GM18505 (cell line): ENCODE results near the gene NEDD8.

Experiments used
- ATAC-seq: cut with Tn5 transposase; IDR thresholded peaks from one replicate; pipeline ENCODE4 v1.9.1; 2021; ENCODE audit not compliant: unreplicated experiment
- POLR2A ChIP-seq: IDR thresholded peaks from 4 replicates; pipeline ENCODE4 v1.6.1; 2011; ENCODE audit warnings: borderline replicate concordance; ENCODE audit not compliant: insufficient read depth, insufficient read length; ENCODE audit errors: extremely low read depth

Gene NEDD8

DNA sequence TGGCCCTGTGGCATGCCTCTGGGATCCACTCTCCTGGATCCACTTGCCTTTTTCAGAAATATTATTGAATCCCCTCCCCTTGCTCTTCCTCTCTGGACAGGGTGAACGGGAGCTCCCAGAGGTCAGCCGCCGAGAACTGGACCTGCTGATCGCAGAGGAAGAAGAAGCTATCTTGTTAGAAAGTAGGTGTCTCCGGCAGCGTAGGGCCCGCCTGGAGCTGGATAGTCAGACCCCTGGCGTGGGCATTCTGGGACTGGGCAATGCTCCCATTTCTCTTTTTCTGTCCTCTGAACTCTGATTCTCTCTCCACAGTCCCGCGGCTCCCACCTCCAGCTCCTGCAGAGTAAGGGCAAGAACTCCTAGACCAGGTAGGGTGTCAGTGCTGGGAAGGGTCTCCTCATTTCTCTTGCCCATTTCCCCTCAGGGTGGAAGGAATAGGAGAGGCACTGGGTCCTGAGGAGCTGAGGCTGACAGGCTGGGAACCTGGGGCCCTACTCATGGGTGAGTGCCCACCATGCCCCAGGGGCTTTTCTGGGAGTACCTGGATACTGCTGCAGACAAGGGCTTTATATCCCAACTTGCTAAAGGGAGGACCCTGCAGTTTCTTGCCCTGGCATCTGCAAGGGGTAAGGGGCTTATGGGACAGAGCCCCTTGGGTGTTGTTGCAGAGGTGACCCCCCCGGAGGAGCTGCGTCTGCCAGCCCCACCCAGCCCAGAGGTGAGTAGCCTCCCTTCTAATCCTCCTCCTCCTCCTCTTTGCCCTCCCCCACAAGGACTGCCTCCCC is 54.9 kb downstream of the NEDD8 start:
- no peak for ATAC-seq
- TF ChIP-seq POLR2A = no peak

DNA sequence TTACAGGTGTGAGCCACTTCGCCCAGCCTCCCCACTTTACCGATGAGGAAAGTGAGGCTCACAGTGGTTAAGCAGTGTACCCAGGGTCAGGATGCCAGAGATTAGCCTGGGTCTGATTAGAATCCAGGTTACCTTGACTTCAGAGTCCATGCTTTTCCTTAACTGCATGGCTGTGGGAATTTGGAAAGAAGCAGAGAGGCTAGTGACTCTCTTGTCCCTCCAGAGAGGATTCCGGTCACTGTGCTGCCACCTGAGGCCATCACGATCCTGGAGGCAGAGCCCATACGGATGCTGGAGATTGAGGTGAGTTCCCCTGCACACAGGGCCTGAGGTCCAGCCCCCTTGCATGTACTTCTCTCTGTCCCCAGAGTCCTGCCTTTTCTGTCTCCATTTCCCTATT is 55.6 kb downstream of the NEDD8 start:
- TF ChIP-seq POLR2A = no peak
- ATAC-seq = no peak

DNA sequence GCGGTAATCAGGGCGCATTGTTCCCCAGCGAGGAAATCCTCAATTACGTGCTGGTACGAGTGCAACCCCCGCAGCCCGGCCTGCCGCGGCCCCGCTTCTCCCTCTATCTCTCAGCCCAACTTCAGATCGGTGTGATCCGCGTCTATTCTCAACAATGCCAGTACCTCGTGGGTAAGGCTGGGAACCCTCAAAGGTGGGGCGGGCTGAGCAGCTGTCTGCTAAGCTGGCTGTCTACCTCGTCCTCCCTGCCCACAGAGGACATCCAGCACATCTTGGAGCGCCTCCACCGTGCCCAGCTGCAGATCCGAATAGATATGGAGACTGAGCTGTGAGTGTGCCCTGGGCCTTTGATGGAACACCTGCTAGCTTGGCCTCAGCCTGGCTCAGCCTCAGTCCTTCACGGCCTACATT is 59.3 kb downstream of the NEDD8 start:
- TF ChIP-seq POLR2A = no peak

DNA sequence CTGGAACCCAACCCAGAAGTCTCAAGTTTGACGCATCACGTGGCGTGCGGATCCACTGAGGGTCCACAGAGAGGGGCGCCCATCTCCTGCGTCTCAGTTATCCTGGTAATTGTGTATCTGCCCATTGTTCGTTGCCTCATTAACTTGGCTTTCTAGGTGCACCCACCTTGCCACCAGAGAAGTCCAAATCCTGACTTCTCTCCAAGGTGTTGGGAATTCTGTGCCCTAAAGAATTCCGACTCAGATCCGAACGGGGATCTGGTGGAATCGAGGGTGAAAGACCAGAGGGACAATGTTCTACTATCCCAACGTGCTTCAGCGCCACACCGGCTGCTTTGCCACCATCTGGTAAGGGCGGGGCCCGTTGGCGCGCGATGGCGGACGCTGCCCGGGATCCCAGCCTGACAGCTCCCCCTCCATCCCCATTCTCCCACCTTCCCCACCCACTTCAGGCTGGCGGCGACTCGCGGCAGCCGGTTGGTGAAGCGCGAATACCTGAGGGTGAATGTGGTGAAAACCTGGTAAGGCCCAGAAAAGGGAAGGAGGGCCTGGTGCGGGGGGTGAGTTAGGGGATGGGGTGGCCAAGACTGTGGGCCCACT is 59.8 kb downstream of the NEDD8 start:
- ATAC-seq = no peak
- no peak for TF ChIP-seq POLR2A

More for the DNA sequence above, 59.3 kb downstream of the NEDD8 start:
- ATAC-seq = no peak

DNA sequence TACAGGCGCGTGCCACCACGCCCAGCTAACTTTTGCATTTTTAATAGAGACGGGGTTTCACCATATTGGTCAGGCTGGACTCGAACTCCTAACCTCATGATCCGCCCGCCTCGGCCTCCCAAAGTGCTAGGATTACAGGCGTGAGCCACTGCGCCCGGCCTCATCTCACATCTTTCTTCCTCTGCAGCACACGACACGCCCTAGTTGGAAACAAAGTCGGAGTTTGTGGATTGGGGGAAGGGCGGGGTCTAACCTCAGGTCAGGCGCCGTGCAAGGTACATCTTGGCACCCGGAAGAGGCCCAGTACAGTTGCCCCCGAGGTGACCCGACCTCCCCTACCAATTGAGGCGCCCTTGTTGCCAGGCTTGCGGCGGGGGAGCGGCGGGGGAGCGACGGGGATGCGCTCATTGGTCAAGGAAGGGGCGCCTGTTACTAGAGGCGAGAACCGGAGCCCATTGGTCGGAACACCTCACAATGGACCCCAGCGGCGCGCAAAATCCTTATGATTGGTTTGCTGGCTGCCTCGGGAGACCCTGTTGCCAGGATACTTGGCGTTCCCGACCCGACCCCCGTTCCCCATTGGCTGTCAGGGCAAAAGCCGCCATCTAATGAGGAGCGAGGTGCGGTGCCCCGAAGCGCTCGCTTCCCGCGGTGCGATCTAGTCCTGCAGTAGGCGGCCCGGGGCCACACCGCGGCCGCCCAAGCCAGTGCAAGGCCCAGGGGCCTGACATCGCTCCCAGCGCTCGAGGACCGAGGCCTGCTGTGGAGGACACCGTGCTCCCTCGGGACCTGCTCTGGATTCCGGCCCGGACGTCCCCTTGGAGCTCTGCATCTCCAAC is 60.5 kb downstream of the NEDD8 start, which contains the start of gene REC8:
TSS of gene REC8 (plus strand) at position 659 of the 839 bp plus-strand sequence. CDS start 473 bp downstream, outside the sequence.
- TF ChIP-seq POLR2A = peak; percentile 44
- peak; percentile 83 for ATAC-seq

DNA sequence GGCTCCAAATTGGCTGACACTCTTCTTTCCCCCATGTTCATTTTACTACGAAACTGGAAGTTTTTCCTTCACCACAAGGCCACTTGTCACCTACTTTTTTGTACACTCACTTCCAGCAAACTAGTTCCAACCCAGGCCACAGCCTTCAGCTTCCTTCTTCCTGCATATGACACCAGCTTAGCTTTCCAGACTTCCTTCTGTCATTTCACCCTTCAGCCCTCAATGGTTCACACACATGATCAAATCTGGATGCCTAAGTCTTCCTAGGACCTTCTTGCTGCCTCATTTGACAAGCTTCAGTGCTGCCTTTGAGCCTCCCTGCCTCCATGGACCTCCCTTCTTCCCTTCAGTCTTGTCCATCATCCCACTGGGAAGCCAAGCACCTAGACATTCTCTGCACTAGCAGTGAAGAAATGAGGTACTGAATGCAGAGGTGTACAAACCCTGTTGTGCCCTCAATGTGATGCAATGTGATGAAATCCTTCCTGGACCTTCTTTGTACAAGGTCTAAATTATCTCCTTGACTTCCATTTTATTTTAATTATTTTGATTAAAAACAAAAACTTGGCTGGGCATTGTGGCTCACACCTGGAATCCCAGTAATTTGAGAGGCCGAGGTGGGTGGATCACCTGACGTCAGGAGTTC is 64.6 kb downstream of the NEDD8 start:
- no peak for ATAC-seq

More for the DNA sequence above, 64.6 kb downstream of the NEDD8 start:
- TF ChIP-seq POLR2A = no peak
